HG03025 (cell line): Measurements from ENCODE around the gene OR13C8.
"Not testable (repeated sequence)": the region's sequence is repeated elsewhere in the genome, so short reads cannot be mapped to it uniquely, and the experiment has no call there.

ENCODE experiments used
- ATAC-seq: cut with Tn5 transposase; IDR thresholded peaks from one replicate; pipeline ENCODE4 v1.9.1; 2021; ENCODE audit warnings: mild to moderate bottlenecking, moderate library complexity; ENCODE audit not compliant: unreplicated experiment, low FRiP score

OR13C8 gene

GRCh38 chr9:104568868-104569267 is at the start of gene OR13C8:
Gene OR13C8 (plus strand): TSS chr9:104569168. CDS start chr9:104569168, 0 bp downstream.
- no peak for ATAC-seq

GRCh38 chr9:104520241-104520640 is 48.7 kb upstream of the OR13C8 start:
- not testable (repeated sequence) for ATAC-seq

- no peak for ATAC-seq
Observed at GRCh38 chr9:104527109-104527508, 41.9 kb upstream of the OR13C8 start, which contains the start of gene OR13C4. Gene OR13C4 (minus strand): TSS chr9:104527209. CDS start chr9:104527209, 0 bp downstream.

GRCh38 chr9:104536756-104537155 is 32.2 kb upstream of the OR13C8 start, which contains the start of gene OR13C3:
Gene OR13C3 (minus strand): TSS chr9:104536856. CDS start chr9:104536723, 133 bp downstream.
- ATAC-seq: no peak

GRCh38 chr9:104539275-104539674 is 29.7 kb upstream of the OR13C8 start:
- ATAC-seq: no peak

GRCh38 chr9:104544644-104545043 is 24.3 kb upstream of the OR13C8 start:
- ATAC-seq: no peak

GRCh38 chr9:104553261-104553660 is 15.7 kb upstream of the OR13C8 start:
- no peak for ATAC-seq

- no peak for ATAC-seq
Observed at GRCh38 chr9:104555521-104555920, 13.4 kb upstream of the OR13C8 start.

GRCh38 chr9:104556830-104557634 is 11.9 kb upstream of the OR13C8 start:
- ATAC-seq: no peak

- ATAC-seq: no peak
Observed at GRCh38 chr9:104564358-104564757, 4.6 kb upstream of the OR13C8 start.

- ATAC-seq: no peak
Observed at GRCh38 chr9:104572612-104573011, 3.6 kb downstream of the OR13C8 start.

- ATAC-seq: no peak
Observed at GRCh38 chr9:104575456-104575855, 6.5 kb downstream of the OR13C8 start.

- no peak for ATAC-seq
Observed at GRCh38 chr9:104577263-104577662, 8.3 kb downstream of the OR13C8 start.

- no peak for ATAC-seq
Observed at GRCh38 chr9:104580562-104580961, 11.6 kb downstream of the OR13C8 start.

- ATAC-seq: no peak
Observed at GRCh38 chr9:104586496-104587180, 17.7 kb downstream of the OR13C8 start.

GRCh38 chr9:104589626-104590025 is 20.7 kb downstream of the OR13C8 start:
- no peak for ATAC-seq

GRCh38 chr9:104598749-104599148 is 29.8 kb downstream of the OR13C8 start:
- ATAC-seq: not testable (repeated sequence)

GRCh38 chr9:104599313-104599712 is 30.3 kb downstream of the OR13C8 start, which contains the start of gene OR13C5:
Gene OR13C5 (minus strand): TSS chr9:104599413. CDS start chr9:104599413, 0 bp downstream.
- not testable (repeated sequence) for ATAC-seq

- no peak for ATAC-seq
Observed at GRCh38 chr9:104604801-104605200, 35.8 kb downstream of the OR13C8 start.

GRCh38 chr9:104605527-104605926 is 36.6 kb downstream of the OR13C8 start, which contains the start of gene OR13C2:
Gene OR13C2 (minus strand): TSS chr9:104605627. CDS start chr9:104605627, 0 bp downstream.
- ATAC-seq: not testable (repeated sequence)

- ATAC-seq: no peak
Observed at GRCh38 chr9:104606152-104606551, 37.2 kb downstream of the OR13C8 start.
